Measurements from ENCODE around the gene UNKL.
A peak's percentile ranks its signal among the peaks of the same experiment; 100 is the strongest.

DNA sequence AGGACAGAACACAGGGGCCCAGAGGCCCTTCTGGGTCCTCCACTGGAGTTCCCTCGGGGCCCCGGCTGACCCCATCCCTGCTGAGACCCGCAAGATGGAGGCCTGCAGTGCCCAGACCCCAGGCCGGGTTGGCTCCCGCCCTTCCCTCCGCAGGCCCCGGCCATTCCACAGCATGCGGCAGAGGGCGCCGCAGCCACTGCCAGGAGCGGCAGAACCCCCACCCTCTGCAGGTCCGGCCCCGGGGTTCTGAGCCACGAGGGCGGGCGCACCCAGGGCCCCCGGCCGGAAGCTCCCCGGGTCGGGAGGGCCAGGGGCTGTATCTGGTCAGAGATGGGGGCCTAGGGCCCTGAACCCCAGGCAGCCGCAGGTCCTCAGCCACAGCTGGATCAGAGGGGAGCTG is 14.0 kb upstream of the UNKL start:
- TF ChIP-seq, protein P1, sequence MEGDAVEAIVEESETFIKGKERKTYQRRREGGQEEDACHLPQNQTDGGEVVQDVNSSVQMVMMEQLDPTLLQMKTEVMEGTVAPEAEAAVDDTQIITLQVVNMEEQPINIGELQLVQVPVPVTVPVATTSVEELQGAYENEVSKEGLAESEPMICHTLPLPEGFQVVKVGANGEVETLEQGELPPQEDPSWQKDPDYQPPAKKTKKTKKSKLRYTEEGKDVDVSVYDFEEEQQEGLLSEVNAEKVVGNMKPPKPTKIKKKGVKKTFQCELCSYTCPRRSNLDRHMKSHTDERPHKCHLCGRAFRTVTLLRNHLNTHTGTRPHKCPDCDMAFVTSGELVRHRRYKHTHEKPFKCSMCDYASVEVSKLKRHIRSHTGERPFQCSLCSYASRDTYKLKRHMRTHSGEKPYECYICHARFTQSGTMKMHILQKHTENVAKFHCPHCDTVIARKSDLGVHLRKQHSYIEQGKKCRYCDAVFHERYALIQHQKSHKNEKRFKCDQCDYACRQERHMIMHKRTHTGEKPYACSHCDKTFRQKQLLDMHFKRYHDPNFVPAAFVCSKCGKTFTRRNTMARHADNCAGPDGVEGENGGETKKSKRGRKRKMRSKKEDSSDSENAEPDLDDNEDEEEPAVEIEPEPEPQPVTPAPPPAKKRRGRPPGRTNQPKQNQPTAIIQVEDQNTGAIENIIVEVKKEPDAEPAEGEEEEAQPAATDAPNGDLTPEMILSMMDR (IDR thresholded peaks at IDR 0.05) = peak in 1 of 3 experiments; percentile 15
- TF ChIP-seq POLR2A (IDR thresholded peaks at IDR 0.05) = no peak
